Activated CD4-positive, CD25-positive, alpha-beta regulatory T cell treated with anti-CD3 and anti-CD28 coated beads, Interleukin-2, amount 50 U/mL, for 24 hours (primary cell): Measurements from ENCODE around the gene ENPEP.
"Not testable (repeated sequence)": the region's sequence is repeated elsewhere in the genome, so short reads cannot be mapped to it uniquely, and the experiment has no call there.

ENCODE experiments used
- ATAC-seq, 2 donors: fragments of 150-1000 bp; cut with Tn5 transposase; one replicate each; pipeline ENCODE4 v1.10.0; 2021; ENCODE audit warnings: mild to moderate bottlenecking in 1 of 2, moderate library complexity in 1 of 2

The ENPEP gene

GRCh38 chr4:110475881-110476818 lies at the start of gene ENPEP:
ENPEP (plus strand) TSS chr4:110476155; CDS start chr4:110476415, 260 bp downstream.
- ATAC-seq = no peak

- ATAC-seq = not testable (repeated sequence)
Observed at GRCh38 chr4:110431805-110432204, 44.1 kb upstream of the ENPEP start.

GRCh38 chr4:110437292-110437691 lies 38.7 kb upstream of the ENPEP start:
- not testable (repeated sequence) for ATAC-seq

GRCh38 chr4:110439209-110439608 lies 36.7 kb upstream of the ENPEP start:
- not testable (repeated sequence) for ATAC-seq

GRCh38 chr4:110442309-110442708 lies 33.6 kb upstream of the ENPEP start:
- no peak for ATAC-seq

- ATAC-seq = no peak
Observed at GRCh38 chr4:110442788-110443187, 33.2 kb upstream of the ENPEP start.

GRCh38 chr4:110449947-110450346 lies 26.0 kb upstream of the ENPEP start:
- no peak for ATAC-seq

GRCh38 chr4:110452546-110452945 lies 23.4 kb upstream of the ENPEP start:
- ATAC-seq = no peak

GRCh38 chr4:110454441-110454840 lies 21.5 kb upstream of the ENPEP start:
- ATAC-seq = no peak

- ATAC-seq = no peak
Observed at GRCh38 chr4:110458494-110459266, 17.3 kb upstream of the ENPEP start.

- no peak for ATAC-seq
Observed at GRCh38 chr4:110460074-110460746, 15.7 kb upstream of the ENPEP start.

GRCh38 chr4:110467400-110467799 lies 8.6 kb upstream of the ENPEP start:
- ATAC-seq = no peak

GRCh38 chr4:110472583-110473329 lies 3.2 kb upstream of the ENPEP start:
- no peak for ATAC-seq

GRCh38 chr4:110474481-110474880 lies 1.5 kb upstream of the ENPEP start:
- ATAC-seq = no peak

GRCh38 chr4:110475080-110475479 lies 875 bp upstream of the ENPEP start:
- not testable (repeated sequence) for ATAC-seq

GRCh38 chr4:110477836-110478235 lies 1.9 kb downstream of the ENPEP start:
- no peak for ATAC-seq

- ATAC-seq = no peak
Observed at GRCh38 chr4:110480031-110480549, 4.1 kb downstream of the ENPEP start.

- no peak for ATAC-seq
Observed at GRCh38 chr4:110480746-110481271, 4.9 kb downstream of the ENPEP start.

- no peak for ATAC-seq
Observed at GRCh38 chr4:110483516-110483915, 7.6 kb downstream of the ENPEP start.

- peak; percentile 44 to 60 for ATAC-seq
Observed at GRCh38 chr4:110484029-110484428, 8.1 kb downstream of the ENPEP start.

GRCh38 chr4:110484767-110485166 lies 8.8 kb downstream of the ENPEP start:
- no peak for ATAC-seq

- no peak for ATAC-seq
Observed at GRCh38 chr4:110485452-110485851, 9.5 kb downstream of the ENPEP start.
